Fibroblast of skin of back (primary cell): ENCODE measurements around the gene GTF2IRD1.
A peak's percentile ranks its signal among the peaks of the same experiment; 100 is the strongest.

ENCODE experiments used
- DNase-seq: peaks from one replicate; pipeline ENCODE4 v3.0.0-alpha.2; 2013

The GTF2IRD1 gene

DNA sequence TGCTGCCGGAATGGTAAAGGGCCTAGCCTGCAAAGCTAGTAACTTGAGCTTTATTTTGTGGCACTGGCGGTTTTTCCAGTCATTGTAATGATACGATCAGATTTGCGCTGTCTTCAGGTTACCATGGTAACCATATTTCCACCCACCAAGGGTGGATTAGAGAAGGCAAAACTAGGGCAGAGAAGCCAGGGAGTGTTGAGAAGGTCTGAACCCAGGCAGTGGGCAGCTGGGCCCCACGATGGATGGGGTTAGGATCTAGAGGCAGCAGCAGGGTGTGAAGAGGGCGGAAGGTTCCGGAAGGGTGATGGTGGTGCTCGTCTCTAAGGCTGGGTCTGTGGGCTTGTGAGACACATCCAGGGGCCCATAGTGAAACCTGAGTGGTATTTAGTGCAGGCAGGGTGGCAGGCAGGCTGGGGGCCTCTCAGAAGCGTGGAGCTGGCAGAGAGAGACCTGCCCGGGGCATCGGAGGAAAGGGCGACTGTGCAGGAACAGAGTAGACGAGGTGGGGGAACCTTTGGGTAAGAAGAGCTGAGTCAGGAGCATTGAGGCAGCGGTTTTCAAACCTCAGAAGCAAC is 115.9 kb downstream of the GTF2IRD1 start:
- DNase-seq, result no peak

DNA sequence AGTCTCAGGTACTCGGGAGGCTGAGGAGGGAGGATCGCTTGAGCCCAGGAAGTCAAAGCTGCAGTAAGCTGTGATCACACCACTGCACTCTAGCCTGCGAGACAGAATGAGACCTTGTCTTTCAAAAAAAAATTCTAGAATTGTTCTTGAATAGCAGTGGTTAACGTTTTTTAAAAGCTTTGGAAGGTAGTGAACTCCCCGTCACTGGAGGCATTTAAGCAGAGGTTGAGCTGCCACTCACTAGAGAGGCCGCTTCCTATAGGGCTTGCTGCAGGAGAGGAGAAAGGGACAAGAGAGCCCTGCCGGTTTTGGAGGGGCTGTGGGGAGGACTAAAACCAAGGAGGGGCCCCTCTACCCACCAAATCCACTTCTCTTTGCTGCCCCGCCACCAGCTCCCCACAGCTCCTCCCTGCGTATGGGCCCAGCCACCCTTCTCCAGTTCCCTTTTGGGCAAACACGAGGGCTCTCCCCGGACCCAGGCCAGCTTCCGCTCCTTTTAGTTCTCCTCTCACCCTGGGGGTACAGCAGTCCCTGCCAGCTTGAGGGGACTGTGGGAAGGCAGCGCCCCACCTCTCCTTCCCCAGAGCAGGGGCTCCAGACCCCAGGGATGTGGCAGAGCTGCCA is 116.9 kb downstream of the GTF2IRD1 start:
- no peak for DNase-seq

DNA sequence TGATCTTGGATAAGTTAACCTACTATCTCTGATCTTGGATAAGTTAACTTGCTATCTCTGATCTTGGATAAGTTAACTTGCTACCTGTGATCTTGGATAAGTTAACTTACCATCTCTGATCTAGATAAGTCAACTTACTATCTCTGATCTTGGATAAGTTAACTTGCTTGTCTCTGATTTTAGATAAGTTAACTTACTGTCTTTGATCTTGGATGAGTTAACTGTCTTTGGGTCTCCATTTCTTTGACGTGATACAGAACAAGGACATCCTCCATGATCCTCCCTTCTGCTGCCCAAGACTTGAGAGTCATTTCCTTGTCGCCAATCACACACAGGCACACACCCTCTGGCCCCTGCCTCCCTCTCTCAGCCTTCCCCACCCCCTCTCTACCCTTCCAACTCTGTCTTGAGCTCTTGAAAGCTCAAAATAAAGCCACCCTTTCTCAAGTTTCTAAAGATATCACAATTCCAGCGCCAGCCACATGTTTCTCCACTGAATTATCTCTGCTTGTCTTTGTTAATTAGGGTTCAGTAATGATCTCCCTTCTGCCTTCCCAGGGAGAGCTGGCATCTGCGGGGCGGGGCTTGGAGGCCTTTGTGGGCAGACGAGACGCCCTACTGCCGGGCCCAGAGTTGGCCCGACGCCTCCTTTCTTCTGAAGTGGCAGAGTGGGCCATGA is 118.7 kb downstream of the GTF2IRD1 start:
- DNase-seq, result no peak

DNA sequence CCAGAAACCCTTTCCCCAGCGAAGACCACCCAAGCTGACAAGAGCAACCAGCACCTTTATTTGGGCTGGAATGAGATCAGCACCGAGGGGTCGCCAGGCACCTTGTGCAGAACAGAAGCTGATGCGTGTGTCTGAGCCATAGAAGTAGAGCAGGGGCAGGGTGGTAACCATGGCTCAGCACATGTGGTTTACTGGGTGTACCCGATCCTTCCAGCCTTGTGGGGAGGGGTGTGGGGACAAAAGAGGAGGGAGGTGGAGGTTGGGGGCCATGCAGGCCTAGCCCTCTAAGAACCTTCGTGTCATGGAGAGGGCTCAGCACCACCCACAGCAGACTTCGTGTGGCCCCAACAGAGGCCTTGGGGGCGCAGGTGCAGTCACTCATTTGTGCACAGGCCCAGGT is 119.8 kb downstream of the GTF2IRD1 start:
- DNase-seq, result no peak

DNA sequence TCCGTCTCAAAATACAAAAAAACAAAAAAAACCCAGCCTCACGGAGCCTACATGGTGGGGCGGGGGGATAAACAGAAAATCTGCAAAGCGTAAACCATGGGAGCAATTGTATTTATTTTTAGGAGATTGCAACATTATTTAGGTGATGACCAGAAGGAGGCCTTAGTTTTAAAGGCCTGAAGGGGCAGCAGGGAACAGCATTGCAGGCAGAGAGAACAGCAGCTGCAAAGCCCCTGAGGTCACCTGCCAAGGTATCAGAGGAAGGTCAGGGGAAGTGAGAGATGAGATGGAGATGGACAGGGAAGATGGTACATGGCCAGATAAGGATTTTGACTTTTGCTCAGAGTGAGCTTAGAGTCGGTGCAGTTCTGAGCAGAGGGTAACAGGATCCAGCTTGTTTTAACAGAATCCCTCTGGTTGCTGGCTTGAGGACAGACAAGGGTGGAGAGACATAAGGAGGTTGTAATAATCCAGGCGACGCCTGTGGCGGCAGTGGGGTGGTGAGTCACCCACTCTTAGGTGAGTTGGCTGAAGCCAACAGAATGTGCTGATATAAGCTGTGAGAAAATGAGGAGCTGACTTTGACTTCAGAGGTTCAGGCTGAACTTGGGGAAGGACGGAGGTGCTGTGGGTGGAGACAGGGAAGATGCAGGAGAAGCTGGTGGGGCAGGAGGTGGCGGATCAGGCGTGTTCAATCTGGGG is 121.5 kb downstream of the GTF2IRD1 start:
- peak; percentile 27 for DNase-seq

DNA sequence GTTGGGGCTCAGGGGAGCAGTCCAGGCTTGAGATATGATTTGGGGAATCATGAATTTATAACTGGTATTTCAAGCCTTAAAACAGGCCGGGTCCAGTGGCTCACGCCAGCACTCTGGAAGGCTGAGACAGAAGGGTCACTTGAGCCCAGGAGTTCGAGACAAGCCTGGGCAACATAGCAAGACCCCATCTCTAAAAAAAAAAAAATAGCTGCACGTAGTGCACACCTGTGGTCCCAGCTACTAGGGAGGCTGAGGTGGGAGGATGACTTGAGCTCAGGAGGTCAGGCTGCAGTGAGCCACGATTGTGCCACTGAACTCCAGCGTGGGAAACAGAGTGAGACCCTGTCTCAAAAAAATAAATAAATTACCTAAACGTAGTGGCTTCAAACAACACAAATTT is 122.1 kb downstream of the GTF2IRD1 start:
- DNase-seq, result no peak

DNA sequence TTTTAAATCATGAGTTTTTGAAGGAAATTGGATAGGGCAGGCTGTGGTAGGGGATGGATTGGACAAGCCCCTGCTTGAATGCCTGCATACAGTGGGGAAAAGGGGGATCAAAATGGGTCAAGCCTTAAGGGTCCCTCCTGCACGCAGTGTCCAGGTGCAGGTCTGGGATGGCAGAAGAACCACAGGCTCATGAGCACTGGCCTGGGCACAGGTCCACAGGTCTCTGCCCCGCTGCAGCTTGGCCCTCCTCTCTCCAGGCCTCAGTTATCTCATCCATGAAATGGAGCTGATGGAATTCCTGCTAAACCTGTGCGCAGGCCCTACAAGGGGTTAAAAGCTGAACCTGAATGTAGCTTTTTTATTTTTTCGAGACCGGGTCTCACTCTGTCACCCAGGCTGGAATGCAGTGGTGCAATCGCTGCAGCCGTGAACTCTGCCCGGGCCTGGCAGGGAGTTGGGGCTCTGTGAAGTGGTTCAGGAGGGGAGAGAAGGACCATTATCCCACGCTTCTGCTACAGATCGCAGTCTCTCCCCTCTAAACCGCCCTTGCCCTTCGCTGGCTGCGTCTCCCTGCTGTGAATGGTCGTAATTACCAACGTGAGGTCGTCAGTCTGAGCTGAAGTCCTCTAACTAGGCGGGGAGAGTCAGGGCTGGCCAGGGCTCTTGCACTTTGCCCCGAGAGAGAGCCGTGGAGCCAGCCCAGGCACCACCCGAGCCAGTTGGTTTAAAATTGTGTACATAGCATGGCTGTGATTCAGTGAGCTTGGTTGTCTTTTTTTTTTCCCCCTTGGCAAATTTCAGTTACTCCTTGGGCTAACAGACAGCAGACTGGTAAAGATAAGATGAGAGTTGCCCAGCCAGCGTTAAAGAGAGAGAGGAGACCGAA is 126.3 kb downstream of the GTF2IRD1 start:
- DNase-seq, result no peak

DNA sequence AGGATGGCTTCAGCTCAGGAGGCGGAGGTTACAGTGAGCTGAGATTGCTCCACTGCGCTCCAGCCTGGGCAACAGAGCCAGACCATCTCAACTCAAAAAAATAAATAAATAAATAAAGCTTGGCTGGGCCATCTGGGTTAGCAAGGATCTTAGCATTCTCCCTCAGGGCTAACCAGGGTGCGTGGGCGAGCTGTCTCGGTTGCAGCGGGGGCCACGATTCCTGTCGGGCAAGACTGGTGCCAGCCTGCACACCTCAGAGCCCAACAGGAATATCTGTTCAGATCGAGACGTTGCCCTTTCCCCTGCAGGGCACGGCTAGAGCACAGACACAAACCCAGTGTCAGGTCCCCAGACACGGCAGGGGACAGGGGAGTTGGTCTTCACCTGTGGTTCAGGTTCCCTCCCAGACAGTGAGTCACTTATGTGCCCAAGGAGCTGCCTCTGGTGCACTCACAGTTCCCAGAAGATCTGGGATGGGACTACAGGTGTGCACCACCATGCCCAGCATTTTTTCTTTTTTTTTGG is 128.3 kb downstream of the GTF2IRD1 start:
- no peak for DNase-seq

DNA sequence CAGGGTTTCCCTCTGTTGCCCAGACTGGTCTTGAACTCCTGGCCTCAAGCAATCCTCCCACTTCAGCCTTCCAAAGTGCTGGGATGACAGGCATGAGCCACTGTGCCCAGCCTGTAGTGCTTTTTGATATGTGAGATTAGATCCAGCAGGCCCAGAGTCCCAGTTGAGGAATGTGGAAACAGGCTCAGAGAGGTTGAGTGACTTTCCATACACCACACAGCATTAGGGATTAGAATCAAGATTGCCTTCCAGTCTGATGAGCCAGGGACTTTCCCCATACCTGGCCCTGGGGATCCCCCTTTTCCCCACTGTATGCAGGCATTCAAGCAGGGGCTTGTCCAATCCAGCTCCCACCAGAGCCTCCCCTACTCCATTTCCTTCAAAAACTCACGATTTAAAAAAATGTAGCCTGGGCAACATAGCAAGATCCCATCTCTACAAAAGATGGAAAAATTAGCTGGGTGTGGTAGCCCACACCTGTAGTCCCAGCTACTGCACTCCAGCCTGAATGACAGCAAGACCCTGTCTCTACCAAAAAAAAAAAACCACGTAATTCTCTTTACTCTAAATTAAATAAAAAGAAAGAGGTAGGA is 128.8 kb downstream of the GTF2IRD1 start:
- no peak for DNase-seq

DNA sequence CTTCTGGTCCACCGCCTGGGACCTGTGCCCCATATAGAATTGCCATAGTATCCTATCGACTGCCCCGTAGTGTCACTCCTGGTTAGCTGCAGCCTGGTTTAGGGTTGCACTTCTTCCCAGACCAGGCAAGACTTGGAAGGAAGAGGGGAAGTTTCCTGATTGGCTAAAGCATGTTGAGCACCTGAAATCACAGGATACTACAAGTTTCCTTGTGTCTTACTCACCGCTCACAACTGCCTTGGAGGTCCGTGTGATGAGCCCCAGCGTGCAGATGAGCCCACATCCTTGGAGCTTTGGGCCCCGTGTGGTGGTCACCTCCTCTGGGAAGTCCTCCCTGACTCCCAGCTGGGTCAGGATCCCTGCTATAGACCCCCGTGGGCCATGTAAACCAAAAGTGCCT is 129.9 kb downstream of the GTF2IRD1 start:
- no peak for DNase-seq

DNA sequence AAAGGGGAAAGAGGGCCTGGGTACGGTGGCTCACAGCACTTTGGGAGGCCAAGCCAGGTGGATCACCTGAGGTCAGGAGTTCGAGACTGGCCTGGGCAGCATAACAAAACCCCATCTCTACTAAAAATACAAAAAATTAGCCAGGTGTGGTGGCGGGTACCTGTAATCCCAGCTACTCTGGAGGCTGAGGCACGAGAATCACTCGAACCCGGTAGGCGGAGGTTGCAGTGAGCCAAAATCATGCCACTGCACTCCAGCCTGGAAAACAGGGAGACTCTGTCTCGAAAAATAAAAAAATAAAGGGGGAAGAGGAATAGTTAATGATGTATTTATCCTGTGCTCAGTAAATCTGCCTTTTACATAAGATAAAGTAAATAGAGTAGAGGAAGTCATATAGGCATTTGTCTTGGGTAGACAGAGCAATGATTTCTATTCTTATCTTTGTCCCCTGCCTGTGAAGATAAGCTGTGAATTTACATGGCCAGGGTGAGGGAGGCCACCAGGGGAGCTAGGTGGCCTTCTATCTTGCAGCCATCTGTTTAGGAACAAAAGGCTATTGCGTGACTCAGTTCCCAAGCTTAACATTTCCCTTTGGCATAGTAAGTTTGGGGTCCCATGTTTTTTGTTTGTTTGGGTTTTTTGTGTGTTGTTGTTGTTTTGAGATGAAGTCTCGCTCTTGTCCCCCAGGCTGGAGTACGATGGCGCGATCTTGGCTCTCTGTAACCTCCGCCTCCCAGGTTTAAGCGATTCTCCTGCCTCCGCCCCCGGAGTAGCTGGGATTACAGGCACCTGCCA is 130.7 kb downstream of the GTF2IRD1 start:
- DNase-seq, result no peak

DNA sequence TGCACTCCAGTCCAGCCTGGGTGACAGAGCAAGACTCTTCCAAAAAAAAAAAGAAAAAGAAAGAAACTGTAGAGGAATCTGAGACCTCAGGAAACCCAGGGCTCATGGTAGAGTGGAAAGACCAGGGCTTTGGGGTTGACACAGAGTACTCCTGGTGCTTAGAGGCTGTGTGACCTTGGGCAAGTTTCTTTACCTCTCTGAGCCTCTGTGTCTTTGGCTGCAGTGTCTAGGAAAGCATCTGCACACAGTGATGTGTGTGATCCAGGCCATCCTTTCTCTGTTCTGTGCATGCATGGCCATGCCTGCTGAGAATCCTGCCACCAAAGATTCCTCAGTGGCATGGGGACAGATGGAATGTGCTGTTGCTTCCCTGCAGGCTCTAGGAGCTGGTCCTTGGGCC is 132.1 kb downstream of the GTF2IRD1 start:
- DNase-seq, result no peak

DNA sequence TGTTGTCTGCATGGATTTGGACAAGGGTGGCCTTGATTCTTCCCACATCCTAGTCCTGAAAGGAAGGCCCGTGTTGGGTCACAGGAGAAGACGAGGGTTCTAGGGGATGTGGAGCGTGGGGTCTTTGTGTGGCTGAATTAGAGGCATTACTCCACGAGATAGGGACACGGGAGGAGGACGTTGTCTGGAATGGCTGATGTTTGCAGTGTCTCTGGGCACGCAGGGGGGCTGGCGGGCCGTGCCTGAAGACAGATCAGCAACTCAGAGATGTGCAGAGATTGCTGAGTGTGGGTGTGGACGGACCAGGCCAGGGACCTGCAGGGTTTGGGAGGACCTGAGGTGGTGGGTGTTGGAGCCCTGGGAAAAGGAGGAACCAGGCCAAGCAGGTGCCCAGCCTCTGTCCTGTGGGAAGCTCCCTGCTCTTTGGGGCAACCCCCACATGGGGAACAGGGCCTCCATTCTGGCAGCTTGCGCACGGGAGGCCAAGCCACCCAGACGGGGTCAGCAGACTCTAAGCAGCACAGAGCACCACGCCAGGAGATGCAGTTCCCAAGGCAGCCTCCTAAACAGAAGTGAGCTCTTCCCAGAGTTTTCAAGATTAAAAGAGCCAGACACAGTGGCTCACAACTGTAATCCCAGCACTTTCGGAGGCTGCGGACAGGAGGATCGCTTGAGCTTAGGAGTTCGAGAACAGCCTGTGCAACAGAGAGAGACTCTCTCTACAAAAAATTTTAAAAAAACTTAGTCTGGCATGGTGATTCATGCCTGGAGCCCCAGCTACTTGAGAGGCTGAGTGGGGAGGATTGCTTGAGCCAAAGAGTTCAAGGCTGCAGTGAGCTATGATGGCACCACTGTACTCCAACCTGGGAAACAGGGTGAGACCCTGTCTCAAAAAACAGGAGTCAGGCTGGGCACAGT is 132.8 kb downstream of the GTF2IRD1 start:
- no peak for DNase-seq

DNA sequence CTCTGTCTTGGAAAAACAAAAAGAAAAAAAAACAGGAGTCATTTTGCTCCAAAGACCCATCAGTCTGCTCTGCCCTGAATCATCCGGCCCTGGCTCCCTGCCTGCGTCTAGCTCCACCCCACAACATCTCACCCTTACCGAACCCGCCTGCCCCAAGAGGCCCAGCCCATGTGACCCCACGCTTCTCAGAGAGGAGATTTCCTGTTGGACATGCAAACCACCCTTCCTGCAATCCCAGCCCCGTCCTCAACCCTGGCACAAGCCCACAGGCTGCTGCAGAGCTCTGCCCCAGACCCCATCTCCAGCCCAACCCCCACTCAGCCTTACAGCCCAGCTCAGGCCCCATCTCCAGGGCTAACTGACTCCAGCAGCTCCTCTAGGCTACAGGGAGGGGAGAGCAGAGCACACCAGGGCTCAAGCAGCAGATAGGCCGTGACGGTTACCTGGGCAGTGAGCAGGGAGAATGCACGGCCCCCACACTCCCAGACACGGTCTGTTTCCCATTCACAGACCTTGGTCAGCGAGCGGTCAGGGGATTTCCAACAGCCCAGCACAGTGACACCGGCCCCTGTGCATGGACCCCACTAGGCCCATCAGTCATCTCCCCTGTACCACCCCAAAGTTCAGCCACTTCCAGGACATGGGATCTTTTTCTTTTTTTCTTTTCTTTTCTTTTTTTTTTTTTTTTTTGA is 133.9 kb downstream of the GTF2IRD1 start:
- peak; percentile 92 for DNase-seq

DNA sequence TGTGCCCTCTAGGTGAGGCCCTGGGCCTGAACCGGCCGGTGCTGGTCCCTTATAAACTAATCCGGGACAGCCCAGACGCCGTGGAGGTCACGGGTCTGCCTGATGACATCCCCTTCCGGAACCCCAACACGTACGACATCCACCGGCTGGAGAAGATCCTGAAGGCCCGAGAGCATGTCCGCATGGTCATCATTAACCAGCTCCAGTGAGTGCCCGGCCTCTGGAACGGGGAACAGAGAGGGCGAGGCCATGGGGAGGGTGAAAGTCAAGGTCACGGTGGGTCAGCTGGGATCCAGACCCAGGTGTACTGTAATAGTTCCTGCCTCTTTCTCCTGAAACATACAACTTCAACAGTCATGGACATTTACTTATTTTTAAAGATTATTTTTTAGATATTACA is 137.1 kb downstream of the GTF2IRD1 start:
- DNase-seq, result no peak

DNA sequence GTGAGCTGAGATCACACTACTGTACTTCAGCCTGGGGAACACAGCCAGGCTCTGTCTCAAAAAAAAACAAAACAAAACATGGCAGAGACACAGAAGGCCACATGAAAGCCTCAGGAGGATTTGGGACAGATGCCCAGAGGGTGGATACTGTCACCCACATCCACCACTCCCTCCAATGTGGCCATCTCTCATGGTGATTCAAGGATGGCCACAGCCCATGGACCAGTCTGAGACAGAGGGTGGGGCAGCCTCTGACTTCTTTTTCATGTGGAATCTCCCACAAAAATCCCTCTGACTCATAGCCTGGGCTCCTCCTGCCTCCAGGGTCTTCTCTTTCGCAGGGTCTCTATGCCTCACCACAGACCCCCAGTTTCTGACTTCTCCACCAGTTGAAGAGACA is 144.9 kb downstream of the GTF2IRD1 start:
- peak; percentile 70 for DNase-seq

DNA sequence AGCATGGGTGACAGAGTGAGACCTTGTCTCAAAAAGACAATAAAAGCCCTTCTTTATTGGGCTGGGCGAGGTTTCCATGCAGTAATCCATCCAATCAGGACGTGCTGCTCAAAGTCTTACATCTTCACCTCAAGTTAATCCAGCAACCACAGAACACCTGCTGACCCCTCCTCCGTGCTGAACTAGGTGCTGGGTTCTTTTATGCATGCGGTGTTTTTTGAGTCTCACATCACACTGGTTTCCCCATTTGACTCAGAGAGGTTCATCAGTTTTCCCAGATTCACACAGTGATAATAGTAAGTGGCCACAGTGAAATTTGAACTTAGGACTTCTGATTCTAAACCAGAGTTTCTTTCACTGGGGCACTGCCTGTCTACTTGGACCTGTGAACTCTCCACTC is 145.5 kb downstream of the GTF2IRD1 start:
- DNase-seq, result no peak

DNA sequence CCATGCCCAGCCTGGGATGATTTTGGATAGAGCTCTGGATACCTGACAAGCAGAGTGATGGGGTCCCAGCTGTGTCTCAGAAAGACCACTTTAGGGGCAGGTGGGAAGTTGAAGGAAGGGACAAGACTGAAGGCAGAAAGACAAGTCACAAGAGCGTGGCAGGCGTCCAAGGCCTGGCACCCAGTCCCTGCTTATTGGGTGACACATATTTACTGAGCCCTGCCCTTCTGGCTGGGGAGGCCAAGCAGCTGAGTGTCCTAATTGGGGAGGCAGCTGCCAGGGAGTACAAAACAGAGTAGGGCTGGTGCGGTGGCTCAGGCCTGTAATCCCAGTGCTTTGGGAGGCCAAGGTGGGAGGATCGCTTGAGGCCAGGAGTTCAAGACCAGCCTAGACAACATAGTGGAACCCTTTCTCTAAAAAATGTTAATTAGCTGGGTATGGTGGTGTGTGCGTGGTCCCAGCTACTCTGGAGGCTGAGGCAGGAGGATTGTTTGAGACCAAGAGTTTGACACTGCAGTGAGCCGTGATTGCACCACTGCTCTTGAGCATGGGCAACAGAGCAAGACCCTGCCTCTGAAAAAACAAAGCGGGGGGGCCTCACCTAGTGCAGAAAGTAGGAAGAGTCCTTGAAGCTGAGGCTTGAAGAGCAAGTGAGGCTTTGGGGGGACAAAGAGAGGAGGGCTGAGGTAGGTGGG is 150.8 kb downstream of the GTF2IRD1 start:
- no peak for DNase-seq
